Retinal pigment epithelial cell (primary cell): ENCODE results near the gene TNIK.

Source experiments
- DNase-seq: peaks from one replicate; pipeline ENCODE4 v3.0.0-alpha.2; 2010; ENCODE audit warnings: low read depth
- H3K4me3 ChIP-seq: 2 replicates; pipeline ENCODE4 v1.5.1; 2011; ENCODE audit warnings: mild to moderate bottlenecking, low read length, control low read depth, moderate library complexity
- CTCF ChIP-seq: conservative IDR thresholded peaks from 2 replicates; pipeline ENCODE4 v1.5.1; 2011; ENCODE audit warnings: low read depth, low read length, control low read depth, inconsistent platforms

The TNIK gene

GRCh38 chr3:171472552-171472951 lies 12.3 kb upstream of the TNIK start:
- no peak for DNase-seq
- no peak for TF ChIP-seq CTCF
- no peak overlapping the region for H3K4me3 ChIP-seq

GRCh38 chr3:171470714-171471227 lies 10.6 kb upstream of the TNIK start:
- DNase-seq = no peak

GRCh38 chr3:171469376-171469775 lies 9.2 kb upstream of the TNIK start:
- TF ChIP-seq CTCF = no peak
- H3K4me3 ChIP-seq = no peak overlapping the region
- no peak for DNase-seq

More at GRCh38 chr3:171470714-171471227, 10.6 kb upstream of the TNIK start:
- no peak for TF ChIP-seq CTCF
- no peak overlapping the region for H3K4me3 ChIP-seq

- DNase-seq = no peak
- H3K4me3 ChIP-seq = no peak overlapping the region
- no peak for TF ChIP-seq CTCF
These were observed 8.2 kb upstream of the TNIK start for GRCh38 chr3:171468296-171468906.

GRCh38 chr3:171465763-171466162 lies 5.6 kb upstream of the TNIK start:
- no peak for TF ChIP-seq CTCF
- no peak for DNase-seq

GRCh38 chr3:171464462-171464861 lies 4.3 kb upstream of the TNIK start:
- no peak for DNase-seq
- no peak for TF ChIP-seq CTCF

More at GRCh38 chr3:171465763-171466162, 5.6 kb upstream of the TNIK start:
- H3K4me3 ChIP-seq = no peak overlapping the region

GRCh38 chr3:171462224-171462623 lies 2.0 kb upstream of the TNIK start:
- no peak for DNase-seq
- H3K4me3 ChIP-seq = no peak overlapping the region
- TF ChIP-seq CTCF = no peak

More at GRCh38 chr3:171464462-171464861, 4.3 kb upstream of the TNIK start:
- H3K4me3 ChIP-seq = no peak overlapping the region
